Kidney (tissue), 14 donors: ENCODE results near the gene LHPP. TPM values are rescaled to one million over a fixed set of nuclear protein-coding genes. Genes with fewer than 3 reads are reported as not detected.
A peak's percentile ranks its signal among the peaks of the same experiment; 100 is the strongest.

Source experiments
- DNase-seq, 5 donors: peaks; one replicate each; pipeline ENCODE4 v3.0.0-alpha.2; 2013 to 2020
- FAIRE-seq: peaks from 2 replicates; lab custom pipeline; 2012; peaks lifted over from hg19 to GRCh38; lab: Jason Lieb, UNC
- H3K27ac ChIP-seq, 2 donors: one replicate each; pipeline ENCODE4 v1.7.0; 2013; ENCODE audit warnings: low read depth in 2 of 2, low read length in 2 of 2, inconsistent platforms in 1 of 2
- H3K27me3 ChIP-seq: one replicate; pipeline ENCODE4 v1.7.1; 2013; ENCODE audit warnings: low read length, inconsistent platforms; ENCODE audit not compliant: control insufficient read depth, insufficient read depth
- H3K36me3 ChIP-seq, 3 donors: one replicate each; pipeline versions ENCODE4 v1.7.0 to v1.7.1; 2013; ENCODE audit warnings: low read length in 3 of 3, control low read depth in 1 of 3, inconsistent platforms in 1 of 3; ENCODE audit not compliant: insufficient read depth in 3 of 3, control insufficient read depth in 2 of 3
- H3K4me1 ChIP-seq, 3 donors: one replicate each; pipeline versions ENCODE4 v1.7.0 to v1.7.1; 2013; ENCODE audit warnings: low read length in 3 of 3, inconsistent platforms in 1 of 3, low read depth in 1 of 3; ENCODE audit not compliant: control insufficient read depth in 2 of 3, insufficient read depth in 2 of 3
- H3K4me3 ChIP-seq, 3 donors: one replicate each; pipeline versions ENCODE4 v1.7.0 to v1.8.1; 2013; ENCODE audit warnings: low read length in 3 of 3, control low read depth in 1 of 3, inconsistent platforms in 1 of 3
- H3K9ac ChIP-seq, 3 donors: one replicate each; pipeline versions ENCODE4 v1.7.0 to v1.7.1; 2013; ENCODE audit warnings: low read length in 3 of 3, control low read depth in 1 of 3, inconsistent platforms in 1 of 3
- H3K9me3 ChIP-seq, 3 donors: one replicate each; pipeline versions ENCODE4 v1.7.0 to v1.7.1; 2013; ENCODE audit warnings: low read length in 3 of 3, control low read depth in 1 of 3, inconsistent platforms in 1 of 3; ENCODE audit not compliant: control insufficient read depth in 2 of 3, insufficient read depth in 1 of 3
- intact Hi-C: fragments of 100-400 bp; cut with DNase I; formaldehyde crosslinking; loops from one replicate; pipeline ENCODE4 v1.11.1; 2022
- polyA plus RNA-seq: library from polyadenylated mRNA; stranded (reverse); fragments of 350-450 nt; fragmentation: Illumina TruSeq; extraction: RNeasy Lipid Tissue Mini Kit (QIAGEN cat#74804); gene quantifications from one replicate; pipeline ENCODE4 v1.2.3, GENCODE V29; 2014; ENCODE audit warnings: low read depth, low replicate concordance; ENCODE audit not compliant: insufficient read depth
- total RNA-seq: library from RNA; stranded (reverse); fragmentation: NEBNext Ultra II Directional; extraction: Animal tissue kit (Norgen Biotek cat#: 25700); gene quantifications from one replicate; pipeline ENCODE4 v1.2.1, GENCODE V29; 2021
- TF ChIP-seq, protein P1 (sequence below): IDR thresholded peaks from 3 replicates; pipeline ENCODE4 v1.5.1; 2012; ENCODE audit warnings: mild to moderate bottlenecking, moderate library complexity, borderline replicate concordance; ENCODE audit not compliant: insufficient read depth; ENCODE audit errors: extremely low read depth
- donor health status: control.
- donor health status: control.
- donor health status: control.
- donor health status: control.
- donor health status: control.
- donor health status: DM: yes; HTN: yes; CAD: no.
- donor health status: Normal renal cell carcinoma (clear cell type).

Gene LHPP
- total and polyA plus RNA-seq, 2 donors from 2014 or later: 16.6 to 52.5 TPM

DNA sequence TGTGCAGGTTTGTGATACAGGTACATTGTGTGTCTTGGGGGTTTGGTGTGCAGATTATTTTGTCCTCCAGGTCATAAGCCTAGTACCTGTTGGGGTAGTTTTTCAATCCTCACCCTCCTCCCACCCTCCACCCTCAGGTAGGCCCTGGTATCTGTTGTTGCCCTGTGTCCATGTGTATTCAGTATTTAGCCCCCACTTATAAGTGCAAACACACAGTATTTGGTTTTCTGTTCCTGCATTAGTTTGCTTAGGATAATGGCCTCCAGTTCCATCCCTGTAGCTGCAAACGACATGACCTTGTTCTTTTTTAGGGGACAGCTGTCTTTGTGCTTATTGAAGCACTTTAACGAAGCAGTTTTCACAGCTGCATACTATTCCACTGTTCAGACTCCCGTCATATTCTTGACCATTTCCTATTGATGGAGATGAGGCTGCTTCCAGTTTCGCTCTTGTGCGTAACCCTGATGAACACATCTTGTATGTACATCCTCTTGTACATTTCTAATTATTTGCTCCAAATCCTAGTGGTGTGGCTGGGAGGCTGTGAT is 47.4 kb downstream of the LHPP start:
- TF ChIP-seq, protein P1, sequence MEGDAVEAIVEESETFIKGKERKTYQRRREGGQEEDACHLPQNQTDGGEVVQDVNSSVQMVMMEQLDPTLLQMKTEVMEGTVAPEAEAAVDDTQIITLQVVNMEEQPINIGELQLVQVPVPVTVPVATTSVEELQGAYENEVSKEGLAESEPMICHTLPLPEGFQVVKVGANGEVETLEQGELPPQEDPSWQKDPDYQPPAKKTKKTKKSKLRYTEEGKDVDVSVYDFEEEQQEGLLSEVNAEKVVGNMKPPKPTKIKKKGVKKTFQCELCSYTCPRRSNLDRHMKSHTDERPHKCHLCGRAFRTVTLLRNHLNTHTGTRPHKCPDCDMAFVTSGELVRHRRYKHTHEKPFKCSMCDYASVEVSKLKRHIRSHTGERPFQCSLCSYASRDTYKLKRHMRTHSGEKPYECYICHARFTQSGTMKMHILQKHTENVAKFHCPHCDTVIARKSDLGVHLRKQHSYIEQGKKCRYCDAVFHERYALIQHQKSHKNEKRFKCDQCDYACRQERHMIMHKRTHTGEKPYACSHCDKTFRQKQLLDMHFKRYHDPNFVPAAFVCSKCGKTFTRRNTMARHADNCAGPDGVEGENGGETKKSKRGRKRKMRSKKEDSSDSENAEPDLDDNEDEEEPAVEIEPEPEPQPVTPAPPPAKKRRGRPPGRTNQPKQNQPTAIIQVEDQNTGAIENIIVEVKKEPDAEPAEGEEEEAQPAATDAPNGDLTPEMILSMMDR: no peak
- H3K27me3 ChIP-seq: no peaks in the 10 kb centered on the region
- intact Hi-C loops: no loop called here
- H3K4me1 ChIP-seq: no peaks in the 10 kb centered on the region
- no peaks in the 10 kb centered on the region for H3K9me3 ChIP-seq
- no peak overlapping the region for H3K4me3 ChIP-seq
- no peak for DNase-seq
- FAIRE-seq: no peak
- no peak overlapping the region for H3K27ac ChIP-seq
- peaks cover 0 to 2% (median 0%) of the 10 kb centered on the region in 3 donors for H3K36me3 ChIP-seq
- no peak overlapping the region for H3K9ac ChIP-seq

DNA sequence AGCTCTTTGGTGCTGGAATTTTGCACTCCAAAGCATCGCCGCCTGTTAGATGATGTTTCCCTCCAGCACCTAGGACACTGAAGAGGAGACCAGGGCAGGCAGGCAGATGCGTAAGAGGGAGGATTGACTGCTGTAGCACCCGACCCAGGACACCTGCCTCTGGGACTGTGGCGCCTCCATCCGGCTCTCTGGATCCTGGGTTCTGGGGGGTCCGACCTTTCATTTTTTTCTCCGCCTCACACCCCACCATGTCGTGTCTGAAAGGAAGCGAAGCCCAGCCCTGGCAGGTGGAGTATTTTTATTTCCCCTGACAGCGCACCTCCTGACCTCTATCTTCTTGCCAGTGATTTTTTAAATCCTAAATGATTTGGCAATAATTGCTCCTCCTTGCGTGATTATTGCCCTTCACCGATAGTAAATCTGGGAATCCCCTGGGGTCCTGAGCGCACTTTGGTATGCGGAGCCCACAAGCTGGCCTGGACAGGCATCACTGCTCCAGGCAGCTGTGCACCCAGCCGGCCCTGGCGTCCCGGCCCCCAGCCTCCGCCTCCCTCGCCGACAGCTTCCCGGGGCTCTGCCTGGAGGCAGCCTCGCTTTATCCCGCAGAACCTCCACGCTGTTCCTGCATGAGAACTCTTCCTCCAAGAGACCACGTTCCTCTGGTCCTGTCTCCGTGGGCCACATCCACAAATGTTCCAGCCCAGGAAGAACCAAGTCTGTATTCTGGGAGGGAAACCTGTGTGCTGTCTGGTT is 48.4 kb downstream of the LHPP start:
- intact Hi-C loops: no loop called here
- Histone ChIP-seq H3K4me3 (no peak overlapping the region), H3K27ac (no peak overlapping the region), H3K9ac (no peak overlapping the region), H3K36me3 (peaks cover 0 to 2% (median 0%) of the 10 kb centered on the region in 3 donors), H3K27me3 (no peaks in the 10 kb centered on the region), H3K9me3 (no peaks in the 10 kb centered on the region), H3K4me1 (no peaks in the 10 kb centered on the region)
- DNase-seq (peak in 3 of 5 donors; percentile 29 to 49 (median 45)), FAIRE-seq (no peak)
- TF ChIP-seq, protein P1: no peak

DNA sequence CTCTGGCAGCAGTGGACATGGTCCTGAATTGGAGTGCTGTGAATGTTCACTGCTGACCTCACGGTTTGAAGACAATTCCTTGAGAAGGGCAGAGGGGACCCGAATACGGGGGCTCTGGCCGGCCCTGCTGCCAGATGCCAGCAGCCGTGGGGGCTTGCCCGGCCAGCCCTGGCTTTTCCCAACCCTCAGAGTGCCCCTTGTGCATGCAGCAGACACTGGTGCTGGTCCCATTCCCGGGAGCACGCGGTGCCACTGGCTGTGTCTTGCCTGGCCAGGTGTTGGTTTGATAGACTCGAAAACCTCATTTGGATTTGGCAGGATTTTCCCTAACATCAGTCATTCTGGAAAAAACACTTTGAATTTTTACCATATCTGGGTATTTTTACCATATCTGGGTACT is 49.1 kb downstream of the LHPP start:
- Histone ChIP-seq H3K36me3 (peaks cover 0 to 2% (median 0%) of the 10 kb centered on the region in 3 donors), H3K4me1 (no peaks in the 10 kb centered on the region), H3K27ac (no peak overlapping the region), H3K4me3 (no peak overlapping the region), H3K9ac (no peak overlapping the region), H3K27me3 (no peaks in the 10 kb centered on the region), H3K9me3 (no peaks in the 10 kb centered on the region)
- intact Hi-C loops: no loop called here
- TF ChIP-seq, protein P1: no peak
- FAIRE-seq: no peak
- DNase-seq: no peak
